K562 (cell line): Measurements from ENCODE around the gene NISCH. TPM values are rescaled to one million over a fixed set of nuclear protein-coding genes. Genes with fewer than 3 reads are reported as not detected.

ENCODE experiments used
- ATAC-seq: fragments of 200-7000 bp; cut with Tn5 transposase; 3 replicates; pipeline ENCODE4 v1.9.1; 2020; ENCODE audit warnings: moderate library complexity
- Bru-seq: library from RNA; stranded (reverse); fragments of 400-500 nt; gene quantifications from one replicate; lab custom pipeline; 2021; lab: Mats Ljungman, UMichigan
- BruChase-seq, 2 experiments: library from RNA; stranded (reverse); fragments of 400-500 nt; gene quantifications; one replicate each; lab custom pipeline; 2021; lab: Mats Ljungman, UMichigan
- BruUV-seq: library from RNA; stranded (reverse); fragments of 400-500 nt; replicated peaks from 2 replicates; lab custom pipeline; 2021; lab: Mats Ljungman, UMichigan
- CTCF ChIA-PET: fragments of 300-600 bp; formaldehyde crosslinking; extraction: SDS; loops from one replicate; lab custom pipeline; 2021; ENCODE audit warnings: low intra/inter-chr PET ratio; lab: Yijun Ruan, JAX
- POLR2A ChIA-PET: fragments of 300-600, 350-650 bp; sonication (Branson Sonifier 250); formaldehyde crosslinking; extraction: SDS; loops from one replicate; lab custom pipeline; 2021; ENCODE audit warnings: antibody characterized with exemption, inconsistent platforms; lab: Yijun Ruan, JAX
- DNase-seq, 4 experiments: peaks; one replicate each; pipeline versions ENCODE4 v3.0.0 to v3.0.0-alpha.2; 2011 to 2018; ENCODE audit warnings: low spot score in 3 of 4, mixed read lengths in 3 of 4; ENCODE audit errors: extremely low read depth in 1 of 4
- FAIRE-seq: peaks from 2 replicates; lab custom pipeline; 2011; peaks lifted over from hg19 to GRCh38; lab: Jason Lieb, UNC
- H2AFZ ChIP-seq: 2 replicates; pipeline ENCODE4 v1.6.0; 2011; ENCODE audit warnings: low read depth, low read length, control low read depth, inconsistent platforms
- H3K27ac ChIP-seq: fragments of 200-600 bp; 3 replicates; pipeline ENCODE4 v1.8.0; 2011; ENCODE audit warnings: low read depth, mild to moderate bottlenecking, control low read depth, inconsistent platforms, low read length, moderate library complexity, mixed read lengths; ENCODE audit errors: extremely low read depth
- H3K27me3 ChIP-seq, 2 experiments: fragments of 300-600 bp in 1 of 2; 2 replicates in 1 of 2; 3 replicates in 1 of 2; pipeline versions ENCODE4 v1.6.0 to v1.8.0; 2011; ENCODE audit warnings: inconsistent platforms in 2 of 2, low read length in 2 of 2, mild to moderate bottlenecking in 1 of 2, mixed read lengths in 1 of 2, moderate library complexity in 1 of 2; ENCODE audit not compliant: control insufficient read depth in 2 of 2, insufficient read depth in 2 of 2
- H3K36me3 ChIP-seq: fragments of 300-600 bp; 3 replicates; pipeline ENCODE4 v1.8.0; 2011; ENCODE audit warnings: mild to moderate bottlenecking, low read length, inconsistent platforms; ENCODE audit not compliant: control insufficient read depth, insufficient read depth
- H3K4me1 ChIP-seq, 2 experiments: fragments of 200-600 bp in 1 of 2; replicated peaks in 1 of 2; 2 replicates in 1 of 2; 3 replicates in 1 of 2; pipeline versions ENCODE4 v1.5.1 to v1.8.0; 2011; ENCODE audit warnings: inconsistent platforms in 2 of 2, low read length in 2 of 2, mild to moderate bottlenecking in 1 of 2, mixed read lengths in 1 of 2, moderate library complexity in 1 of 2; ENCODE audit not compliant: control insufficient read depth in 2 of 2, insufficient read depth in 2 of 2
- H3K4me2 ChIP-seq: 2 replicates; pipeline ENCODE4 v1.6.1; 2011; ENCODE audit warnings: low read length, control low read depth, inconsistent platforms, mixed read lengths; ENCODE audit not compliant: insufficient read depth
- H3K4me3 ChIP-seq: fragments of 200-600 bp; sonication (generic), shearing (Covaris generic); 2 replicates; pipeline ENCODE4 v1.5.1; 2016; ENCODE audit warnings: control low read depth, inconsistent platforms
- H3K79me2 ChIP-seq: fragments of 200-600 bp; 3 replicates; pipeline ENCODE4 v1.8.0; 2011; ENCODE audit warnings: low read length, inconsistent platforms; ENCODE audit not compliant: control insufficient read depth, insufficient read depth
- H3K9ac ChIP-seq, 2 experiments: 2 replicates each; pipeline versions ENCODE4 v1.6.0 to v1.6.1; 2011; ENCODE audit warnings: low read depth in 2 of 2, low read length in 2 of 2, control low read depth in 1 of 2, inconsistent platforms in 1 of 2, mild to moderate bottlenecking in 1 of 2, mixed read lengths in 1 of 2; ENCODE audit not compliant: insufficient read depth in 1 of 2
- H3K9me1 ChIP-seq: one replicate; pipeline ENCODE4 v1.6.0; 2011; ENCODE audit warnings: inconsistent platforms, mild to moderate bottlenecking, low read length, moderate library complexity; ENCODE audit not compliant: control insufficient read depth, insufficient read depth
- H3K9me3 ChIP-seq: replicated peaks from 2 replicates; pipeline ENCODE4 v1.5.1; 2011; ENCODE audit warnings: low read depth, low read length, inconsistent platforms; ENCODE audit not compliant: control insufficient read depth, insufficient read depth
- H4K20me1 ChIP-seq: replicated peaks from 2 replicates; pipeline ENCODE4 v1.6.1; 2011; ENCODE audit warnings: low read length, inconsistent platforms, mixed read lengths; ENCODE audit not compliant: control insufficient read depth, insufficient read depth
- ARID3A ChIP-seq: IDR thresholded peaks from 2 replicates; pipeline ENCODE4 v1.6.1; 2012; ENCODE audit warnings: low read depth, low read length, improper control_type of control experiment, borderline replicate concordance
- CHCHD3 ChIP-seq: fragments of 250-450 bp; sonication (Bioruptor Pico); IDR thresholded peaks from 2 replicates; pipeline ENCODE4 v2.1.2; 2022; ENCODE audit warnings: mild to moderate bottlenecking
- DIDO1 ChIP-seq: fragments of 450-650 bp; IDR thresholded peaks from 2 replicates; pipeline ENCODE4 v1.6.1; 2016; ENCODE audit warnings: low read depth, missing biosample characterization, missing genetic modification characterization
- MAFK ChIP-seq: IDR thresholded peaks from 2 replicates; pipeline ENCODE4 v1.6.1; 2011; ENCODE audit warnings: low read length, improper control_type of control experiment
- MECOM ChIP-seq: fragments of 250-450 bp; sonication (Bioruptor Pico); IDR thresholded peaks from 2 replicates; pipeline ENCODE4 v1.8.0; 2022; ENCODE audit warnings: inconsistent platforms
- MED1 ChIP-seq: sonication (generic); formaldehyde crosslinking; IDR thresholded peaks from 2 replicates; pipeline ENCODE4 v1.8.1; 2023; ENCODE audit warnings: missing genetic modification reagents, borderline replicate concordance
- NR4A1 ChIP-seq, 2 experiments: fragments of 250-450 bp in 1 of 2; fragments of 450-650 bp in 1 of 2; sonication (Bioruptor Pico) in 1 of 2; IDR thresholded peaks; 2 replicates each; pipeline versions ENCODE4 v1.4.0 to v1.6.1; 2016 to 2020; ENCODE audit warnings: mild to moderate bottlenecking in 2 of 2, missing compliant biosample characterization in 1 of 2, missing genetic modification characterization in 1 of 2, moderate library complexity in 1 of 2
- POLR2G ChIP-seq: fragments of 200-400 bp; formaldehyde crosslinking; IDR thresholded peaks from 2 replicates; pipeline ENCODE4 v1.6.1; 2017; ENCODE audit warnings: low read depth, mild to moderate bottlenecking, antibody characterized with exemption, low read length, moderate library complexity
- ZNF12 ChIP-seq: sonication (generic); formaldehyde crosslinking; IDR thresholded peaks from 2 replicates; pipeline ENCODE4 v1.4.0; 2020; ENCODE audit warnings: mild to moderate bottlenecking, missing genetic modification reagents
- WGBS: fragments of 100-300 bp; shearing (Covaris generic); methylation state at CpG from one replicate; pipeline ENCODE4 v1.1.6; 2016; ENCODE audit warnings: low coverage, mixed read lengths; ENCODE audit not compliant: insufficient coverage; ENCODE audit errors: missing lambda C conversion rate; 5-methylcytosine and 5-hydroxymethylcytosine counted together
- in situ Hi-C: fragments of 300-500 bp; cut with MboI; formaldehyde crosslinking; loops from 4 replicates; pipeline ENCODE4 v1.15.0; 2018; ENCODE audit warnings: inconsistent platforms, mixed read lengths
- intact Hi-C: fragments of 100-400 bp; cut with micrococcal nuclease; formaldehyde crosslinking; loops from 2 replicates; pipeline ENCODE4 v1.14.2; 2022
- long read RNA-seq, 3 experiments: library from polyadenylated mRNA in 2 of 3; library from RNA in 1 of 3; unstranded in 2 of 3; stranded (forward) in 1 of 3; transcript quantifications; one replicate each; pipeline ENCODE4 v2.0.0, GENCODE V29; 2019 to 2022
- polyA minus RNA-seq, 3 experiments: library from RNA; depleted of rRNA, polyadenylated mRNA; stranded (reverse); fragments of >200 nt; gene quantifications; 2 replicates each; pipeline ENCODE4 v1.2.3, GENCODE V29; 2011
- polyA plus RNA-seq, 8 experiments: library from polyadenylated mRNA; depleted of rRNA in 4 of 8; stranded (reverse) in 5 of 8; unstranded in 3 of 8; fragments of >200 nt; fragmentation: Nextera tagmentation in 2 of 8; fragmentation: Illumina TruSeq in 1 of 8; extraction: Ambion mirVana in 2 of 8; extraction: Trizol in 1 of 8; gene quantifications; 2 replicates each; pipeline versions ENCODE4 v1.2.1 to v1.2.3, GENCODE V29; 2011 to 2014; ENCODE audit warnings: inconsistent platforms in 1 of 8, missing spikeins in 1 of 8
- total RNA-seq, 7 experiments: library from RNA; depleted of rRNA in 6 of 7; stranded (reverse); fragments of >200 nt in 6 of 7; fragmentation: Illumina TruSeq in 2 of 7; extraction: Trizol in 2 of 7; gene quantifications; 2 replicates each; pipeline versions ENCODE4 v1.2.1 to v1.2.3, GENCODE V29; 2011 to 2021; ENCODE audit warnings: low replicate concordance in 1 of 7
- TF ChIP-seq, protein P1 (sequence below): sonication (generic); formaldehyde crosslinking; IDR thresholded peaks from 2 replicates; pipeline ENCODE4 v1.8.1; 2023; ENCODE audit warnings: mild to moderate bottlenecking, missing genetic modification reagents

NISCH gene
- 205 and 431 TPM in 2 replicates for total RNA-seq (2011; cell fraction: chromatin; rRNA removed; ENCODE audit: low replicate concordance)
- total RNA-seq (2011; cell fraction: nucleolus; rRNA removed) = 200 and 220 TPM in 2 replicates
- 158 and 172 TPM in 2 replicates for total RNA-seq (2011; cell fraction: nucleoplasm; rRNA removed)
- total RNA-seq (2014; rRNA removed) = 27.9 and 35.9 TPM in 2 replicates
- total RNA-seq (2014; rRNA removed; fragmentation: Illumina TruSeq; extraction: Trizol) = 13.9 and 16.1 TPM in 2 replicates
- 20.7 and 22.2 TPM in 2 replicates for total RNA-seq (2015; rRNA removed; fragmentation: Illumina TruSeq; extraction: Trizol)
- 36.9 and 43.5 TPM in 2 replicates for total RNA-seq (2021)
- 34.6 and 52.5 TPM in 2 replicates for polyA plus RNA-seq (2011; rRNA removed)
- 31.2 and 33.2 TPM in 2 replicates for polyA plus RNA-seq (2011; cell fraction: cytosol; rRNA removed)
- polyA plus RNA-seq (2011; cell fraction: nucleus; rRNA removed) = 303 and 415 TPM in 2 replicates
- polyA plus RNA-seq (2012) = 28.8 and 58.0 TPM in 2 replicates
- polyA plus RNA-seq (2014; fragmentation: Illumina TruSeq; extraction: Trizol) = 23.4 and 28.3 TPM in 2 replicates
- under 1 TPM; 0.44 to 0.80 TPM for polyA plus RNA-seq (2014; fragmentation: Nextera tagmentation; extraction: Ambion mirVana)
- polyA plus RNA-seq (2014; rRNA removed) = 37.5 and 42.4 TPM in 2 replicates
- 35.4 and 47.8 TPM in 2 replicates for polyA minus RNA-seq (2011; rRNA and poly(A)+ RNA removed)
- polyA minus RNA-seq (2011; cell fraction: cytosol; rRNA and poly(A)+ RNA removed) = 23.4 and 31.6 TPM in 2 replicates
- polyA minus RNA-seq (2011; cell fraction: nucleus; rRNA and poly(A)+ RNA removed) = 68.9 and 75.8 TPM in 2 replicates
- percentile 70 among the genes with signal in this experiment for Bru-seq, nascent RNA
- percentile 70 among the genes with signal in this experiment for BruChase-seq, experiment 1, labeled RNA remaining after a 2-hour chase
- percentile 79 among the genes with signal in this experiment for BruChase-seq, experiment 2, labeled RNA remaining after a 6-hour chase
- long read RNA-seq, experiment 1, full-length matches to known transcripts = 13 of 105 reads
- long read RNA-seq, experiment 1, partial matches to known transcripts = 63 of 105 reads
- long read RNA-seq, experiment 1, other reads (novel, unspliced or antisense) = 29 of 105 reads
- long read RNA-seq, experiment 2, full-length matches to known transcripts = 6 of 46 reads
- long read RNA-seq, experiment 2, partial matches to known transcripts = 31 of 46 reads
- long read RNA-seq, experiment 2, other reads (novel, unspliced or antisense) = 9 of 46 reads
- long read RNA-seq, experiment 3, full-length matches to known transcripts = 3 of 10 reads
- long read RNA-seq, experiment 3, partial matches to known transcripts = 4 of 10 reads
- long read RNA-seq, experiment 3, other reads (novel, unspliced or antisense) = 3 of 10 reads

DNA sequence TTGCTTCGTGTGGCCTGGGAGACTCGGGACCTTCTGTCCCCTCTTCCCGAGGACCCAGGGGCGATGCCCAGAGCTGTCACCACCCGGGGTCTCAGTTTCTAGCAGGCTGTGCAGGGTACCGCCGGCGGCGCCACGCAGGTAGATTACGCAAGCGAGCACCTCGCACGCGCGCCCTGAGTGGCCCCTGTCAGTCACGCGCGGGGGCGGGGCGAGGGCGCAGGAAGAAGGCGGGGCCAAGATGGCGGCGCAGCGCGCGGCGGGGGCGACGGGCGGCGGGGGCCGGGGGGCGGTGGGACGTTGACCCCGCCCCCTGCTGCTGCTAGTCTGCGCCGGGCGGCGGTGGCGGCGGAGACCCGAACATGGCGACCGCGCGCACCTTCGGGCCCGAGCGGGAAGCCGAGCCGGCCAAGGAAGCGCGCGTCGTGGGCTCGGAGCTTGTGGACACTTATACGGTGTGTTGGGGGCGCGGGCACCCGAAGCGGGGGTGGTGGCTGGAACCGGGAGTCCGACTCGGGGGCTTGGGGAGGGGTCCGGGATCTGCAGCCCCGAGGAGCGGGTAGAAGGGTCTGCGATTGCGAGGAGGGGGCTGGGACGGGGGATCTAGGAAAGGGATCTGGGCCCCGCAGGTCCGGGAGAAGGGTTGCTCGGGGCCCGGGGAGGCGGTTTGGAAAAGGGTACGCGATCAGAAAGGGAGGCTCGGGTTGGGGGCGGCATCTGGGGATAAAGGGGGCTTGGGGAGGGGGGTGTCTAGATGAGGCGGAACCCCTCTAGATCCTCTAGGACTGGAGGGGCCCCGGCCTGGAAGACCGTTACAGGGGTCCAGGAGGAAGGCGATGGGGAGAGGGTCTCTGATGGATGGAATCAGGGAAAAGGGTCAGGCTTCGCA, at the start of gene NISCH:
Gene NISCH, plus strand, starts transcription at position 322 of the 886 bp plus-strand sequence. Its CDS starts 38 bp downstream, at position 360.
- no peaks in the 10 kb centered on the region for H3K27me3 ChIP-seq
- H3K9me1 ChIP-seq = no peaks in the 10 kb centered on the region
- H3K9me3 ChIP-seq = no peaks in the 10 kb centered on the region
- ChIA-PET CTCF (no interaction called here), POLR2A (no interaction called here)
- peaks cover 19 to 42% of the 10 kb centered on the region in 2 experiments; a peak in 4 of 5 replicates for H3K4me1 ChIP-seq
- H3K4me3 ChIP-seq = peak within 1 kb of the TSS; percentile 92
- in situ Hi-C loops = no loop called here
- WGBS = 0% methylated on average over 13 of the region's 86 CpGs
- peak within 1 kb of the TSS; percentile 73 for H3K27ac ChIP-seq
- DNase-seq = peak; percentile 88 to 93 (median 93)
- H3K79me2 ChIP-seq = peaks cover 28% of the 10 kb centered on the region
- H4K20me1 ChIP-seq = no peaks in the 10 kb centered on the region
- peak within 1 kb of the TSS; percentile 84 for H2AFZ ChIP-seq
- ATAC-seq = peak; percentile 85
- peak within 1 kb of the TSS; percentile 87 for H3K4me2 ChIP-seq
- peak within 1 kb of the TSS; percentile 81 to 96 for H3K9ac ChIP-seq
- BruUV-seq = no TSS peak
- FAIRE-seq = no peak
- intact Hi-C loops = loop anchor here (10.0 kb wide), 1 partner anchor 229 kb away; the partner anchor contains the start of genes GNL3 and PBRM1
- H3K36me3 ChIP-seq = peaks cover 30% of the 10 kb centered on the region; the same call in 2 of the 3 replicates
- TF ChIP-seq POLR2G (peak; percentile 93), DIDO1 (tag) (no peak), NR4A1 (CRISPR knock-in tag; IDR thresholded peaks at IDR 0.05) (no peak), NR4A1 (tag; IDR thresholded peaks at IDR 0.05) (no peak), ZNF12 (CRISPR knock-in tag) (no peak), MED1 (CRISPR knock-in tag) (no peak), MAFK (no peak), MECOM (no peak), CHCHD3 (no peak), ARID3A (no peak)
- TF ChIP-seq, protein P1, sequence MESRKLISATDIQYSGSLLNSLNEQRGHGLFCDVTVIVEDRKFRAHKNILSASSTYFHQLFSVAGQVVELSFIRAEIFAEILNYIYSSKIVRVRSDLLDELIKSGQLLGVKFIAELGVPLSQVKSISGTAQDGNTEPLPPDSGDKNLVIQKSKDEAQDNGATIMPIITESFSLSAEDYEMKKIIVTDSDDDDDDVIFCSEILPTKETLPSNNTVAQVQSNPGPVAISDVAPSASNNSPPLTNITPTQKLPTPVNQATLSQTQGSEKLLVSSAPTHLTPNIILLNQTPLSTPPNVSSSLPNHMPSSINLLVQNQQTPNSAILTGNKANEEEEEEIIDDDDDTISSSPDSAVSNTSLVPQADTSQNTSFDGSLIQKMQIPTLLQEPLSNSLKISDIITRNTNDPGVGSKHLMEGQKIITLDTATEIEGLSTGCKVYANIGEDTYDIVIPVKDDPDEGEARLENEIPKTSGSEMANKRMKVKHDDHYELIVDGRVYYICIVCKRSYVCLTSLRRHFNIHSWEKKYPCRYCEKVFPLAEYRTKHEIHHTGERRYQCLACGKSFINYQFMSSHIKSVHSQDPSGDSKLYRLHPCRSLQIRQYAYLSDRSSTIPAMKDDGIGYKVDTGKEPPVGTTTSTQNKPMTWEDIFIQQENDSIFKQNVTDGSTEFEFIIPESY (CRISPR knock-in tag) = no peak
